K562 (cell line): ENCODE data around the gene CCN6. TPM values are rescaled to one million over a fixed set of nuclear protein-coding genes. Genes with fewer than 3 reads are reported as not detected.

Experiments used
- ATAC-seq: fragments of 200-7000 bp; cut with Tn5 transposase; 3 replicates; pipeline ENCODE4 v1.9.1; 2020; ENCODE audit warnings: moderate library complexity
- BruUV-seq: library from RNA; stranded (reverse); fragments of 400-500 nt; replicated peaks from 2 replicates; lab custom pipeline; 2021; lab: Mats Ljungman, UMichigan
- CTCF ChIA-PET: fragments of 300-600 bp; formaldehyde crosslinking; extraction: SDS; loops from one replicate; lab custom pipeline; 2021; ENCODE audit warnings: low intra/inter-chr PET ratio; lab: Yijun Ruan, JAX
- POLR2A ChIA-PET: fragments of 300-600, 350-650 bp; sonication (Branson Sonifier 250); formaldehyde crosslinking; extraction: SDS; loops from one replicate; lab custom pipeline; 2021; ENCODE audit warnings: antibody characterized with exemption, inconsistent platforms; lab: Yijun Ruan, JAX
- DNase-seq, 4 experiments: peaks; one replicate each; pipeline versions ENCODE4 v3.0.0 to v3.0.0-alpha.2; 2011 to 2018; ENCODE audit warnings: low spot score in 3 of 4, mixed read lengths in 3 of 4; ENCODE audit errors: extremely low read depth in 1 of 4
- FAIRE-seq: peaks from 2 replicates; lab custom pipeline; 2011; peaks lifted over from hg19 to GRCh38; lab: Jason Lieb, UNC
- H2AFZ ChIP-seq: 2 replicates; pipeline ENCODE4 v1.6.0; 2011; ENCODE audit warnings: low read depth, low read length, control low read depth, inconsistent platforms
- H3K27ac ChIP-seq: fragments of 200-600 bp; 3 replicates; pipeline ENCODE4 v1.8.0; 2011; ENCODE audit warnings: low read depth, mild to moderate bottlenecking, control low read depth, inconsistent platforms, low read length, moderate library complexity, mixed read lengths; ENCODE audit errors: extremely low read depth
- H3K27me3 ChIP-seq, 2 experiments: fragments of 300-600 bp in 1 of 2; 2 replicates in 1 of 2; 3 replicates in 1 of 2; pipeline versions ENCODE4 v1.6.0 to v1.8.0; 2011; ENCODE audit warnings: inconsistent platforms in 2 of 2, low read length in 2 of 2, mild to moderate bottlenecking in 1 of 2, mixed read lengths in 1 of 2, moderate library complexity in 1 of 2; ENCODE audit not compliant: control insufficient read depth in 2 of 2, insufficient read depth in 2 of 2
- H3K36me3 ChIP-seq: fragments of 300-600 bp; 3 replicates; pipeline ENCODE4 v1.8.0; 2011; ENCODE audit warnings: mild to moderate bottlenecking, low read length, inconsistent platforms; ENCODE audit not compliant: control insufficient read depth, insufficient read depth
- H3K4me1 ChIP-seq, 2 experiments: fragments of 200-600 bp in 1 of 2; replicated peaks in 1 of 2; 2 replicates in 1 of 2; 3 replicates in 1 of 2; pipeline versions ENCODE4 v1.5.1 to v1.8.0; 2011; ENCODE audit warnings: inconsistent platforms in 2 of 2, low read length in 2 of 2, mild to moderate bottlenecking in 1 of 2, mixed read lengths in 1 of 2, moderate library complexity in 1 of 2; ENCODE audit not compliant: control insufficient read depth in 2 of 2, insufficient read depth in 2 of 2
- H3K4me2 ChIP-seq: 2 replicates; pipeline ENCODE4 v1.6.1; 2011; ENCODE audit warnings: low read length, control low read depth, inconsistent platforms, mixed read lengths; ENCODE audit not compliant: insufficient read depth
- H3K4me3 ChIP-seq: fragments of 200-600 bp; sonication (generic), shearing (Covaris generic); 2 replicates; pipeline ENCODE4 v1.5.1; 2016; ENCODE audit warnings: control low read depth, inconsistent platforms
- H3K79me2 ChIP-seq: fragments of 200-600 bp; 3 replicates; pipeline ENCODE4 v1.8.0; 2011; ENCODE audit warnings: low read length, inconsistent platforms; ENCODE audit not compliant: control insufficient read depth, insufficient read depth
- H3K9ac ChIP-seq, 2 experiments: 2 replicates each; pipeline versions ENCODE4 v1.6.0 to v1.6.1; 2011; ENCODE audit warnings: low read depth in 2 of 2, low read length in 2 of 2, control low read depth in 1 of 2, inconsistent platforms in 1 of 2, mild to moderate bottlenecking in 1 of 2, mixed read lengths in 1 of 2; ENCODE audit not compliant: insufficient read depth in 1 of 2
- H3K9me1 ChIP-seq: one replicate; pipeline ENCODE4 v1.6.0; 2011; ENCODE audit warnings: inconsistent platforms, mild to moderate bottlenecking, low read length, moderate library complexity; ENCODE audit not compliant: control insufficient read depth, insufficient read depth
- H3K9me3 ChIP-seq: replicated peaks from 2 replicates; pipeline ENCODE4 v1.5.1; 2011; ENCODE audit warnings: low read depth, low read length, inconsistent platforms; ENCODE audit not compliant: control insufficient read depth, insufficient read depth
- H4K20me1 ChIP-seq: replicated peaks from 2 replicates; pipeline ENCODE4 v1.6.1; 2011; ENCODE audit warnings: low read length, inconsistent platforms, mixed read lengths; ENCODE audit not compliant: control insufficient read depth, insufficient read depth
- BDP1 ChIP-seq: IDR thresholded peaks from 3 replicates; pipeline ENCODE4 v1.6.1; 2011; ENCODE audit not compliant: insufficient read length, insufficient read depth
- CC2D1A ChIP-seq: fragments of 450-650 bp; IDR thresholded peaks from 2 replicates; pipeline ENCODE4 v1.6.1; 2017; ENCODE audit warnings: mild to moderate bottlenecking
- GATAD2A ChIP-seq: fragments of 450-650 bp; IDR thresholded peaks from 2 replicates; pipeline ENCODE4 v1.6.1; 2017
- JUND ChIP-seq, 2 experiments: IDR thresholded peaks; 2 replicates in 1 of 2; 3 replicates in 1 of 2; pipeline ENCODE4 v1.6.1; 2011; ENCODE audit warnings: borderline replicate concordance in 2 of 2, low read depth in 2 of 2, low read length in 2 of 2, improper control_type of control experiment in 1 of 2, missing biosample characterization in 1 of 2, missing genetic modification characterization in 1 of 2, missing genetic modification reagents in 1 of 2
- MYBL2 ChIP-seq, 2 experiments: fragments of 450-650 bp in 1 of 2; sonication (generic) in 1 of 2; formaldehyde crosslinking in 1 of 2; IDR thresholded peaks; 2 replicates each; pipeline versions ENCODE4 v1.6.1 to v1.8.1; 2017 to 2022; ENCODE audit warnings: borderline replicate concordance in 1 of 2, inconsistent platforms in 1 of 2, low read depth in 1 of 2, mild to moderate bottlenecking in 1 of 2, missing genetic modification reagents in 1 of 2, moderate library complexity in 1 of 2
- NCOA1 ChIP-seq: fragments of 450-650 bp; IDR thresholded peaks from 2 replicates; pipeline ENCODE4 v1.6.1; 2016; ENCODE audit warnings: low read depth
- NR2C1 ChIP-seq, 2 experiments: fragments of 450-650 bp; IDR thresholded peaks; 2 replicates each; pipeline ENCODE4 v1.6.1; 2017; ENCODE audit warnings: mild to moderate bottlenecking in 2 of 2, antibody characterized with exemption in 1 of 2, inconsistent platforms in 1 of 2, missing compliant biosample characterization in 1 of 2, missing genetic modification characterization in 1 of 2
- RBM34 ChIP-seq: fragments of 200-400 bp; formaldehyde crosslinking; IDR thresholded peaks from 2 replicates; pipeline ENCODE4 v1.6.1; 2018; ENCODE audit warnings: low read length, borderline replicate concordance; ENCODE audit not compliant: insufficient read depth
- SMAD3 ChIP-seq: fragments of 450-650 bp; formaldehyde crosslinking; conservative IDR thresholded peaks from 2 replicates; pipeline ENCODE4 v1.4.0; 2020; ENCODE audit warnings: mild to moderate bottlenecking
- SRF ChIP-seq, 2 experiments: fragments of 250-450, 450-650 bp in 1 of 2; sonication (Bioruptor Pico) in 1 of 2; sonication (generic) in 1 of 2; formaldehyde crosslinking; IDR thresholded peaks; 2 replicates each; pipeline versions ENCODE4 v1.5.0 to v1.5.1; 2020 to 2022; ENCODE audit warnings: mild to moderate bottlenecking in 1 of 2, missing genetic modification reagents in 1 of 2
- USF2 ChIP-seq: sonication (generic); formaldehyde crosslinking; IDR thresholded peaks from 2 replicates; pipeline ENCODE4 v1.5.0; 2020; ENCODE audit warnings: missing genetic modification reagents
- ZNF134 ChIP-seq: fragments of 250-450 bp; sonication (Bioruptor Pico); conservative IDR thresholded peaks from 2 replicates; pipeline ENCODE4 v1.4.0; 2020
- ZNF282 ChIP-seq: sonication (generic); formaldehyde crosslinking; IDR thresholded peaks from 2 replicates; pipeline ENCODE4 v1.8.1; 2023; ENCODE audit warnings: missing genetic modification reagents
- ZNF511 ChIP-seq: sonication (generic); formaldehyde crosslinking; IDR thresholded peaks from 2 replicates; pipeline ENCODE4 v1.8.0; 2022; ENCODE audit warnings: mild to moderate bottlenecking, missing genetic modification reagents
- ZNF586 ChIP-seq: fragments of 450-650 bp; formaldehyde crosslinking; conservative IDR thresholded peaks from 2 replicates; pipeline ENCODE4 v1.4.0; 2020; ENCODE audit warnings: mild to moderate bottlenecking, moderate library complexity
- ZNF589 ChIP-seq: fragments of 200-800 bp; sonication (Bioruptor generic); IDR thresholded peaks from 2 replicates; pipeline ENCODE4 v1.6.1; 2016; ENCODE audit warnings: low read depth, missing genetic modification characterization, missing compliant biosample characterization
- ZNF75A ChIP-seq: fragments of 450-650 bp; formaldehyde crosslinking; IDR thresholded peaks from 2 replicates; pipeline ENCODE4 v1.4.0; 2020; ENCODE audit warnings: mild to moderate bottlenecking
- WGBS: fragments of 100-300 bp; shearing (Covaris generic); methylation state at CpG from one replicate; pipeline ENCODE4 v1.1.6; 2016; ENCODE audit warnings: low coverage, mixed read lengths; ENCODE audit not compliant: insufficient coverage; ENCODE audit errors: missing lambda C conversion rate; 5-methylcytosine and 5-hydroxymethylcytosine counted together
- in situ Hi-C: fragments of 300-500 bp; cut with MboI; formaldehyde crosslinking; loops from 4 replicates; pipeline ENCODE4 v1.15.0; 2018; ENCODE audit warnings: inconsistent platforms, mixed read lengths
- intact Hi-C: fragments of 100-400 bp; cut with micrococcal nuclease; formaldehyde crosslinking; loops from 2 replicates; pipeline ENCODE4 v1.14.2; 2022
- polyA plus RNA-seq, 8 experiments: library from polyadenylated mRNA; depleted of rRNA in 4 of 8; stranded (reverse) in 5 of 8; unstranded in 3 of 8; fragments of >200 nt; fragmentation: Nextera tagmentation in 2 of 8; fragmentation: Illumina TruSeq in 1 of 8; extraction: Ambion mirVana in 2 of 8; extraction: Trizol in 1 of 8; gene quantifications; 2 replicates each; pipeline versions ENCODE4 v1.2.1 to v1.2.3, GENCODE V29; 2011 to 2014; ENCODE audit warnings: inconsistent platforms in 1 of 8, missing spikeins in 1 of 8
- total RNA-seq, 7 experiments: library from RNA; depleted of rRNA in 6 of 7; stranded (reverse); fragments of >200 nt in 6 of 7; fragmentation: Illumina TruSeq in 2 of 7; extraction: Trizol in 2 of 7; gene quantifications; 2 replicates each; pipeline versions ENCODE4 v1.2.1 to v1.2.3, GENCODE V29; 2011 to 2021; ENCODE audit warnings: low replicate concordance in 1 of 7

The CCN6 gene
- total and polyA plus RNA-seq, 9 of the 15 experiments (the other 6 are each of a cell fraction or from before 2014, with no cell fraction given), result 0.04 to 0.62 (median 0.21) TPM; not detected in 2

GRCh38 chr6:112014483-112014882 is 39.4 kb upstream of the CCN6 start:
- no peaks in the 10 kb centered on the region for H3K9me1 ChIP-seq
- no peaks in the 10 kb centered on the region for H3K79me2 ChIP-seq
- H3K4me3 ChIP-seq, result no peak overlapping the region
- H3K4me2 ChIP-seq, result no peak overlapping the region
- 0% methylated on average over 2 of the region's 2 CpGs for WGBS
- H3K4me1 ChIP-seq, result no peaks in the 10 kb centered on the region
- CTCF ChIA-PET, result no interaction called here
- H3K9me3 ChIP-seq, result no peaks in the 10 kb centered on the region
- peaks cover 22% of the 10 kb centered on the region in 2 experiments; a peak in 4 of 5 replicates for H3K27me3 ChIP-seq
- TF ChIP-seq ZNF511 (CRISPR knock-in tag) (no peak), USF2 (CRISPR knock-in tag) (no peak), SRF (CRISPR knock-in tag; IDR thresholded peaks at IDR 0.05) (no peak), CC2D1A (no peak), ZNF589 (CRISPR knock-in tag) (no peak), NCOA1 (no peak), BDP1 (no peak), NR2C1 (IDR thresholded peaks at IDR 0.05) (no peak), NR2C1 (tag; IDR thresholded peaks at IDR 0.05) (no peak), ZNF75A (CRISPR knock-in tag) (no peak), JUND (IDR thresholded peaks at IDR 0.05; ENCODE audit: borderline replicate concordance, low read depth, low read length) (no peak), JUND (tag; IDR thresholded peaks at IDR 0.05; ENCODE audit: borderline replicate concordance, low read depth, low read length) (no peak), ZNF282 (CRISPR knock-in tag) (no peak), ZNF586 (CRISPR knock-in tag) (no peak), RBM34 (no peak), MYBL2 (IDR thresholded peaks at IDR 0.05; ENCODE audit: low read depth) (no peak), MYBL2 (CRISPR knock-in tag; IDR thresholded peaks at IDR 0.05; ENCODE audit: borderline replicate concordance) (no peak), ZNF134 (CRISPR knock-in tag) (no peak), SMAD3 (no peak), GATAD2A (no peak)
- TF ChIP-seq, all 486 proteins: peak for 0
- in situ Hi-C loops, result no loop called here
- POLR2A ChIA-PET, result interaction anchor here (1.2 kb wide), 1 partner anchor 41 kb away, joined by 3 read pairs; no protein-coding TSS in a partner anchor
- H3K36me3 ChIP-seq, result no peaks in the 10 kb centered on the region
- no TSS peak for BruUV-seq
- FAIRE-seq, result no peak
- H3K27ac ChIP-seq, result no peak overlapping the region
- no peak for DNase-seq
- H4K20me1 ChIP-seq, result no peaks in the 10 kb centered on the region
- no peak overlapping the region for H2AFZ ChIP-seq
- no peak overlapping the region for H3K9ac ChIP-seq
- intact Hi-C loops, result loop anchor here (5.0 kb wide), 1 partner anchor 148 kb away; no protein-coding TSS in a partner anchor
- no peak for ATAC-seq
